Progenitor cell of endocrine pancreas (in vitro differentiated cells): Measurements from ENCODE around the gene PFKP. TPM values are rescaled to one million over a fixed set of nuclear protein-coding genes. Genes with fewer than 3 reads are reported as not detected.

Source experiments
- DNase-seq: peaks from one replicate; pipeline ENCODE4 v3.0.0; 2021; ENCODE audit warnings: low spot score; ENCODE audit not compliant: unreplicated experiment
- H3K27ac Mint-ChIP-seq: 2 replicates; pipeline ENCODE4 v1.8.0; 2021; ENCODE audit warnings: mild to moderate bottlenecking, moderate library complexity, mixed read lengths
- H3K27me3 Mint-ChIP-seq: 2 replicates; pipeline ENCODE4 v1.8.0; 2021; ENCODE audit warnings: mixed read lengths
- H3K36me3 Mint-ChIP-seq: 2 replicates; pipeline ENCODE4 v1.8.0; 2022; ENCODE audit warnings: mixed read lengths; ENCODE audit not compliant: insufficient read depth
- H3K4me1 Mint-ChIP-seq: 2 replicates; pipeline ENCODE4 v1.8.0; 2021; ENCODE audit warnings: low read depth, mixed read lengths
- H3K4me3 Mint-ChIP-seq: 2 replicates; pipeline ENCODE4 v1.8.0; 2021; ENCODE audit warnings: low read depth, mild to moderate bottlenecking, moderate library complexity, mixed read lengths
- H3K9me3 Mint-ChIP-seq: 2 replicates; pipeline ENCODE4 v1.8.0; 2021; ENCODE audit warnings: low read depth, mixed read lengths
- total RNA-seq: library from RNA; stranded (reverse); gene quantifications from 2 replicates; pipeline ENCODE4 v1.2.1, GENCODE V29; 2021
- TF ChIP-seq, protein P1 (sequence below): fragments of 200-600 bp; sonication (generic); IDR thresholded peaks from one replicate; pipeline ENCODE4 v1.5.0; 2021; ENCODE audit warnings: antibody characterized with exemption, mild to moderate bottlenecking; ENCODE audit not compliant: unreplicated experiment

Gene PFKP
- total RNA-seq, 1 donor from 2014 or later, result 4.8 TPM

DNA sequence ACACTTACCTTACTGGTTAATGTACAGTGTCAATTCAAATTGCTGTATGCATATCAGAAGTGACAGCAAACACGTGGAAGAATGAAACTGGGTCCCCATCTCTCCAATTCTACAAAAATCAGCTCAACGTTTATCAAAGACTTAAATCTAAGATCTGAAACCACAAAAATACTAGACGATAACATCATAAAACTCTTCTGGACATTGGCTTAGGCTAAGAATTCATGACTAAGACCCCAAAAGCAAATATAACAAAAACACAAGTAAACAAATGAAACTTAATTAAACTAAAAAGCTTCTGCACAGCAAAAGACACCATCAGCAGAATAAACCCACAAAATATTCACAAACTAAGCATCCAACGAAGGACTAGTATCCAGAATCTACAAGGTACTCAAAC, 35.9 kb upstream of the PFKP start:
- DNase-seq, result no peak
- TF ChIP-seq, protein P1, sequence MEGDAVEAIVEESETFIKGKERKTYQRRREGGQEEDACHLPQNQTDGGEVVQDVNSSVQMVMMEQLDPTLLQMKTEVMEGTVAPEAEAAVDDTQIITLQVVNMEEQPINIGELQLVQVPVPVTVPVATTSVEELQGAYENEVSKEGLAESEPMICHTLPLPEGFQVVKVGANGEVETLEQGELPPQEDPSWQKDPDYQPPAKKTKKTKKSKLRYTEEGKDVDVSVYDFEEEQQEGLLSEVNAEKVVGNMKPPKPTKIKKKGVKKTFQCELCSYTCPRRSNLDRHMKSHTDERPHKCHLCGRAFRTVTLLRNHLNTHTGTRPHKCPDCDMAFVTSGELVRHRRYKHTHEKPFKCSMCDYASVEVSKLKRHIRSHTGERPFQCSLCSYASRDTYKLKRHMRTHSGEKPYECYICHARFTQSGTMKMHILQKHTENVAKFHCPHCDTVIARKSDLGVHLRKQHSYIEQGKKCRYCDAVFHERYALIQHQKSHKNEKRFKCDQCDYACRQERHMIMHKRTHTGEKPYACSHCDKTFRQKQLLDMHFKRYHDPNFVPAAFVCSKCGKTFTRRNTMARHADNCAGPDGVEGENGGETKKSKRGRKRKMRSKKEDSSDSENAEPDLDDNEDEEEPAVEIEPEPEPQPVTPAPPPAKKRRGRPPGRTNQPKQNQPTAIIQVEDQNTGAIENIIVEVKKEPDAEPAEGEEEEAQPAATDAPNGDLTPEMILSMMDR, result no peak
- Mint-ChIP-seq H3K4me3 (no peak overlapping the region), H3K4me1 (no peaks in the 10 kb centered on the region), H3K36me3 (no peaks in the 10 kb centered on the region), H3K27me3 (peaks cover 3% of the 10 kb centered on the region), H3K9me3 (no peaks in the 10 kb centered on the region), H3K27ac (no peak overlapping the region)

DNA sequence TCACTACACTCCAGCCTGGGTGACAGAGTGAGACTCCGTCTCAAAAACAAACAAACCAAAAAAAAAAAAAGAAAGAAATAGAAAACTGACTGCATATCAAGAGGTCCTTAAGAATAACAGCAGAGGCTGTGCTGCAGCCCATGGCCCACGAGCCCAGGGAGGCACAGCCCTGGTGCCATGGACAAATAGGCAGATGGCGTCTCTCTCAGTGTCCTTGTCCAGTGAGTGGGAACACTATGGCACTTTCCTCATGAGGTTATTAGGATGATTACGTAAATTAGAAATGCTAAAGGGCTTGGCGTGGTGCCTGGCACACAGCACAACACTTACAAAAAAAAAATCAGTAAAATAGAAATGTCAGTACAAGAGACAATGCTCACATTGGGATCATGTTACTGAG, 33.4 kb upstream of the PFKP start:
- H3K9me3 Mint-ChIP-seq, result no peaks in the 10 kb centered on the region
- H3K4me3 Mint-ChIP-seq, result no peak overlapping the region
- TF ChIP-seq, protein P1, result no peak
- DNase-seq, result no peak
- H3K4me1 Mint-ChIP-seq, result no peaks in the 10 kb centered on the region
- peaks cover 3% of the 10 kb centered on the region for H3K27me3 Mint-ChIP-seq
- H3K36me3 Mint-ChIP-seq, result no peaks in the 10 kb centered on the region
- no peak overlapping the region for H3K27ac Mint-ChIP-seq

DNA sequence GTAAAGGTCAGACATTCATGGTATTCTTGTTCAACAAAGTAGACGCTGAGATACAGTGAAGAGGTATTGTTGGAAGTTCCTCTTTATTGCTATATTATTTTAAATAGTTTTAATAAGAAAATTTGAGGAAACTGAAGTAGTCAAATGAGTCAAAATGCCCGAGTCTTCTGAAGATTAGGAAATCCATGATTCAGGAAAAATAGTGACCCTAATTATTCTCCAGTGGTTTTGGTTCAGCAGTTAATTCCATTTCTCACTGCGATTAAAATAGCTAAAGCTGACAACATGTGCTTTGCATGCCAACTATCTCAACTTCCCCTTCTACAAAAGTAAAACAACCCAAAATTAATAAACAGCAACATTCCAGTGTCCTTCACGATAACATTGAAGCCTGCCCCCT, 32.7 kb upstream of the PFKP start:
- H3K4me3 Mint-ChIP-seq, result no peak overlapping the region
- TF ChIP-seq, protein P1, result no peak
- H3K36me3 Mint-ChIP-seq, result no peaks in the 10 kb centered on the region
- no peaks in the 10 kb centered on the region for H3K4me1 Mint-ChIP-seq
- H3K27me3 Mint-ChIP-seq, result peaks cover 3% of the 10 kb centered on the region
- no peak overlapping the region for H3K27ac Mint-ChIP-seq
- no peak for DNase-seq
- H3K9me3 Mint-ChIP-seq, result no peaks in the 10 kb centered on the region

DNA sequence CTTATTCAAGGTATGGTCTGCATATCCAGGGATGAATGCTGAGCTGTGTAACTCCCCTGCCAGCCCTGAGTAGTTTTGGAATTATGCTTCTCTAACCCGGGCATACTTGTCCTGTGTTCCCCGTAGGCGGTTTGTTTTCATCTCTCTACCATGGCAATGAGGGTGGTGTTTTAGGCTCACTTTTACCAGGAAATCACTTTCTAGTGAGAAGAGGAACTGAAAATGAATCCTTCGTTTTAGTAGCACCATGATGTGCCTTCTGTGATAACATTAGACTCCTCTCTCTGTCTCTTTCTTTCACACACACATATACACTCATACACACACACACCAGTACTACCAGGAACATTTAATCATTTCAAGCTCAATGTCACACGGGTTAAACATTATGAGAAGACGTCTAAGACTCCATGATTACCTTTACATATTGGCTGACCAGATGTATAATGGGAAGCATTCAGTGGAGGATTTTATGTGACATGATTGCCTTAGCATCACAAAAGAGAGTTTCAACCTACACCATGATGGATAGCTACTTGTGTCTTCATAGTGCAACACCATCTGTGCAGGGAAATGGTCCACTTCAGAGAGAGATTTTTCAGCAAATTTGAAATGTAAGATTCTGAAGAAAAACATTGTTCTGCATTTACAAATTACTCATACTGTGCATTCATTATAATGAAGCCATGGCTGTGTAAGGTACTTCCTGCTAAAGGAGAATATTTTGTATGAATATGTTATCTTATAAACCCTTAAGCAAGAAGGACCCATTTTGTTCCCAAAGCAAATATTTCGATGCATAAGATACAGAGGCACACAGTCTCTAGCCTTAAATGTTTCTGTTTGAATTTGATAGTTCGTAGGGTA, 31.0 kb upstream of the PFKP start:
- H3K36me3 Mint-ChIP-seq, result no peaks in the 10 kb centered on the region
- H3K4me3 Mint-ChIP-seq, result no peak overlapping the region
- peaks cover 3% of the 10 kb centered on the region for H3K27me3 Mint-ChIP-seq
- no peaks in the 10 kb centered on the region for H3K9me3 Mint-ChIP-seq
- TF ChIP-seq, protein P1, result no peak
- DNase-seq, result no peak
- H3K27ac Mint-ChIP-seq, result no peak overlapping the region
- no peaks in the 10 kb centered on the region for H3K4me1 Mint-ChIP-seq

DNA sequence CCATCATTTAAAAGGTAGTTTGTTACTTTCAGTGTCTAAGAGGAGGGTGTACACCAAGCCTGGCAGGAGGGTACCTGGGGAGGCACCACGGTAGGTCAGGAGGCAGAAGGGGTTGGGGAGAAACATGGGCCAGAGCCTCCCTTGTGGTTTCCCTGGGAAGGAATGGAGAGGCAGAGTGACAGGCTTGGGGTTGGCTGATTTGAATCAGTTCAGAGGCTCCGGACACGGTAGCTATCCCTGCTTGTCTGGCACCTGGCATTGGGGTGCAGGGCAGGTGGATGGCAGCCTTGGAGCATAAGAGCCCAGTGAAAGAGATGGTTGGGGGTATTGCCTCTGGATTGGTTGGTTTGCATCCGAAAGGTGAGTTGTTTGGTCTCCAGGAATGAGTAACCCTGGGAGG, 30.2 kb upstream of the PFKP start:
- H3K36me3 Mint-ChIP-seq, result no peaks in the 10 kb centered on the region
- H3K27me3 Mint-ChIP-seq, result peaks cover 3% of the 10 kb centered on the region
- TF ChIP-seq, protein P1, result no peak
- no peak overlapping the region for H3K4me3 Mint-ChIP-seq
- H3K4me1 Mint-ChIP-seq, result no peaks in the 10 kb centered on the region
- no peak for DNase-seq
- H3K27ac Mint-ChIP-seq, result no peak overlapping the region
- no peaks in the 10 kb centered on the region for H3K9me3 Mint-ChIP-seq
